HG02678 (cell line): ENCODE measurements around the gene ANXA2R.
"Not testable (repeated sequence)": the region's sequence is repeated elsewhere in the genome, so short reads cannot be mapped to it uniquely, and the experiment has no call there.

ENCODE experiments used
- ATAC-seq: cut with Tn5 transposase; IDR thresholded peaks from one replicate; pipeline ENCODE4 v1.9.1; 2021; ENCODE audit warnings: mild to moderate bottlenecking, moderate library complexity; ENCODE audit not compliant: unreplicated experiment

ANXA2R gene

DNA sequence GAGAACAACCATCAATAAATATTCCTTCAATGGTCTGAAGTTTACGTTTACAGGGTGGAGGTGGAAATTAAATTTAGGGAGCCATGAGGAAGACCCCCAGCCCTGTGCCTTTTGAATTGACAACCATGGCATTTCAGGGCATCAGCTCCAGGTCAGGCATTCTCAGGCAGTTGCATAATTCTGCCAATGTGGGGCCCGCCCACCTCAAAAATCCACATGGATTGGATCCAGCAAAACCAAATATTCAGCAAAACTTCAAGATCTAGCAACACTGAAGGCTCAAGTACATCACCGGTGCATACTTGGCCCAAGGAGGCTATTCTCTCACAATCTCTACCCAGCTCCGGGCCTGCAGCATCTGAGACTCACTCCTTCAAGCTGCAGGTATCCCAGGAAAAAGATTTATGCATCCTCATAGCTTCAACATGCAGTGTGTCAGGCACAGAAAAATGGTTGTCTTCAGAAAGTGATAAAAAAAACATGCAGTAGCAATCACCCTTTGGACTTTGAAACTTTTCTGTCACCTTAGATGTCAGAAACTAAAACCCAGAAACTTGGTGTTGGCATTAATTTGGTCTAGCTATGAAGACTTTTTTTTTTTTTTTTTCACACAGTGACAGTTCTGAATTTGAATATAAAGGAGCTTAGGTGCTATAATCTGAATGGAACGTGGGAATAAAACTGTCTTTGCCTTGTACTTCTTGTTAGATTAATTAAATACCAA is 21.4 kb upstream of the ANXA2R start:
- ATAC-seq: no peak

DNA sequence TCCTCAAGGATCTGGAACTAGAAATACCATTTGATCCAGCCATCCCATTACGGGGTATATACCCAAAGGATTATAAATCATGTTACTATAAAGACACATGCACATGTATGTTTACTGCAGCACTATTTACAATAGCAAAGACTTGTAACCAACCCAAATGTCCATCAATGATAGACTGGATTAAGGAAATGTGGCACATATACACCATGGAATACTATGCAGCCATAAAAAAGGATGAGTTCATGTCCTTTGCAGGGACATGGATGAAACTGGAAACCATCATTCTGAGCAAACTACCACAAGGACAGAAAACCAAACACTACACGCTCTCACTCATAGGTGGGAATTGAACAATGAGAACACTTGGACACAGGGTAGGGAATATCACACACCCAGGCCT is 19.9 kb upstream of the ANXA2R start:
- not testable (repeated sequence) for ATAC-seq

DNA sequence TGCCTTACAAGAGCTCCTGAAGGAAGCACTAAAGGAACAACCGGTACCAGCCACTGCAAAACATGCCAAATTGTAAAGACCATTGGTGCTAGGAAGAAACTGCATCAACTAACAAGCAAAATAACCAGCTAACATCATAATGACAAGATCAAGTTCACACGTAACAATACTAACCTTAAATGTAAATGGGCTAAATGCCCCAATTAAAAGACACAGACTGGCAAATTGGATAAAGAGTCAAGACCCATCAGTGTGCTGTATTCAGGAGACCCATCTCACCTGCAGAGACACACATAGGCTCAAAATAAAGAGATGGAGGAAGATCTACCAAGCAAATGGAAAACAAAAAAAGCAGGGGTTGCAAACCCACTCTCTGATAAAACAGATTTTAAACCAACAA is 15.0 kb upstream of the ANXA2R start:
- ATAC-seq: not testable (repeated sequence)

- ATAC-seq: no peak
These were observed 11.6 kb upstream of the ANXA2R start for GRCh38 chr5:43051684-43052083.

GRCh38 chr5:43050384-43050783 is 10.3 kb upstream of the ANXA2R start:
- ATAC-seq: no peak

GRCh38 chr5:43049236-43049635 is 9.1 kb upstream of the ANXA2R start:
- ATAC-seq: no peak

GRCh38 chr5:43046474-43046873 is 6.4 kb upstream of the ANXA2R start:
- ATAC-seq: no peak

DNA sequence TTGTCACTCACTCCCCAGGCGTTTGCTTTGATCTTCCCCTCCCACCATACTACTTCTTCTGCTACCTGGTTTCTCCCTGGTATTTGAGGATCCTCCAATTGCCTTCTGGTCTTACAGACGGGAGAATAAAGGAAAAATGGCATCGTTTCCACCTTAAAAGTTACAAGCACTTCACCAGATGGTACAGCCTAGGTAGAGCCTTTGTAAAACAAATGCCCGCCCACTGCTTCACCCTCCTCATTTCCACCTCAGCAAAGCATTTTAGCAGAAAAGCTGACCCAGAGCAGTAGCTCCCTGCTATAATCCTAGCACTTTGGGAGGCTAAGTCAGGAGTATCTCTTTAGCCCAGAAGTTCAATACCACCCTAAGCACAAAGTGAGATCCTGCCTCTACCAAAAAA is 5.1 kb upstream of the ANXA2R start:
- no peak for ATAC-seq

- ATAC-seq: no peak
These were observed 4.2 kb upstream of the ANXA2R start for GRCh38 chr5:43044181-43044914.

DNA sequence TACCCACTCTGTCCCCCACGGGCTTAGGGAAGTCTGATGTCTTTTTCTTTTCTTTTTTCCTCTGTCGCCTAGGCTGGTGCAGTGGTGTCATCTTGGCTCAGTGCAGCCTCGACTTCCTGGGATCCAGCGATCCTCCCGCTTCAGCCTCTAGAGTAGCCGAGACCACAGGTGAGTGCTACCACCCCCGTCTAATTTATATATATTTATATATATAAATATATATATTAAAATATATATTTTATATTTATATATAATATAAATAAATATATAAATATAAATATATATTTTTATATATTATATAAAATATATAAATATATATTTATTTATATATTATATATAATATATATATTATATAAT is 3.3 kb upstream of the ANXA2R start:
- no peak for ATAC-seq

GRCh38 chr5:43042626-43043399 is 2.7 kb upstream of the ANXA2R start:
- peak; percentile 24 for ATAC-seq

DNA sequence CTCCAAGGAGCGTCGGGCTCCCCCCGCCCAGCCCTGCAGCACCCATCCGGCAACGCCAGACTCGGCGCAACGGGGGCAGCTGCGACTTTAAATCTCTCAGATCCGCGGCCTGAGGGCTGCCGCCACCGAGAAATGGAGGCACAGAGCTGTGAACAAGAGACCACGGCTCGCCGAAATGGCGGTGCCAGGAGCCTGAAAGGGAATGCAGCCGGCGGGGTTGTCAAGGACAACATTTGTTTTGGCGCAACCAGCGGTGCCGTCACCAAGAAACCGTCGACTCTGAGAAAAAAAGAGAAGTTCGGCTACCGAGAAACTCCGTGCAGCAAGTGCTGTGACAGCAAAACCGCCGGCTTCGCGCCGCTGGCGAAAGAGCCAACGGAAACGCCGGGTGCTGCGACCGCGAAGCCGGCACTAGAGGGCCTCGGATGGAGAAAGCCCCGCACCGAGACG is 2.1 kb upstream of the ANXA2R start:
- peak; percentile 24 for ATAC-seq

DNA sequence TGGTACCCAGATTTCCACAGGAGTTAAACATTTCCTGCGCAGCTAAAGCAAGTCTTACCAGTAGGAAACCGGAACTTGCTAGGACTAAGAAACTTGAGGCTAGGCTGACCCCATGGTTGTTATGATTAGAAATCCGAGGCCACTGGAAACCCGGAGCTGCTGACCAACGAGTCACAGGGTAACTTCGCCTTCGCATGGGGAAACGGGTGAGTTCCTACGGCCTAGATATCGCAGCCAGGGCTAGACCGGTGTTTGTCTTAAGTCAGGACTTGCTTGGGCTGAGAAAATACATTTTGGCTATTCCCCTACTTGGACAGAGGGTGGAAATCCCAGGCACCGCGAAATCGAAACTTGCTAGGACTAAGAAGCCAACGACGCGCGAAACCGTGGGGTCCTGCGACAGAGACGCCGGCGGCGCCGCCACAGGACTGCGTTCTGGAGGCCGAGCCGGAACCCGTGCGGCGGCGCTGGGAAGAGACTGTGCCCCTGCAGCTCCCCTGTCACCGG is 1.6 kb upstream of the ANXA2R start:
- peak; percentile 14 for ATAC-seq

DNA sequence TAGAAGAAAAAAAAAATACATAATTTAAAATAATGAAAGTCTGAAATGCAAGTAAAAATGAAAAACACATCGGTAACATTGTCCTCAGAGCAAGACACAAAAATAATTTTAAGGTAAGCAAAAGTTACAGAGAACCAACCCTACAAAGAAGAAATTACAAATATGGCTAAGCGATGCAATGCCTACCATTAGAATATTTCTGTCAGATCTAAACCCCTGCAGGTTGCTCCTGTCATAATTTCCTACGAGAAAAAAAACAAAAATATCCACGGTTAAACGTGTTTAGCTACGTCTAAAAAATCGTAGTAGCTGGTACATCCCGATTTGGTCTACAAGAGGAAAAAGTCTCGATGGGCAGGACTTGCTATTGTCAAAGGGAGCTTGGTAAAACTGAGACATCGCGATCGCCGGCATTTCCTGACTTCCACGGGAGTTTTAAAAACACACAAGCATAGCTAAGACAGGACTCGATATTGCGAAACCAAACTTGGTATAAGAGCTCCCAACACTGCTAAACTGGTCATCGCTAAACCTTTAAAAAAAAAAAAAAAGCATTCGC is 1.1 kb upstream of the ANXA2R start:
- ATAC-seq: no peak

GRCh38 chr5:43039471-43040286 is 440 bp downstream of the ANXA2R start:
- ATAC-seq: no peak

DNA sequence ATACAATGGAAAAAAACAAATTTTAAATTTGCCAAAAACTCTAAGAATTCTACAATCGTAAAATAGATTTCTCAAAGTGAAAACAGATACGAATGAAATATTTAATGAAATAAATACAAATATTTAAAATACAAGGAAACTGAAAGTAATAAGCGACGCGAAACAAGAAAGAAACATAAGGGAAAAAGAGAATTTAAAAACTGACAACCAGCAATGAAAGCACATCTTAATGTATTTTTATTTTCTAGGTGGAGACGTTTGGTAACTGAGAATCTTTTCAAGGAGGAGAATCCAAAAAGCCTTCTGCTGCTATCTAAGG is 1.0 kb downstream of the ANXA2R start:
- ATAC-seq: no peak

DNA sequence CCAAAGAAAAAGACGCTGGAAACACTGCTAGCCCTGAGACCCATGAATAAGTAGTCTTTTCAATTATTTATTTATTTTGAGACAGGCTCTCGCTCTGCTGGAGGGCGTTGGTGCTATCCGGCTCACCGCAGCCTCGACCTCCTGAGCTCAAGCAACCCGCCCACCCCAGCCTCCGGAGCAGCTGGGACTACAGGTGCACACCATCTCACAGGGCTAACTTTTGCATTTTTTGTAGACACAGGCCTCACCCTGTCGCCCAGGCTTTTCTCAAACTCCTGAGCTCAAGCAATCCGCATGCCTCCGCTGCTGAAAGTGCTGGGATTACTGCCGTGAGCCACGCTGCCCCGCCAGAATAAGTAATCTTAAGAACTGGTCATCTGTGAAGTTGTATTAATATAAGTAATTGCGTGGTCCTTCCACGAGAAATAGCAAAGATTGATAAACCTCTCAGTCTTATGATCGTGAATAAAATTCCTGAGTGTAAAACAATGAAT is 1.6 kb downstream of the ANXA2R start:
- ATAC-seq: no peak

- ATAC-seq: peak; percentile 17
These were observed 2.3 kb downstream of the ANXA2R start for GRCh38 chr5:43037636-43038495.

GRCh38 chr5:43036856-43037635 is 3.1 kb downstream of the ANXA2R start:
- ATAC-seq: no peak
